Measurements from ENCODE around the gene TAF1C.
A peak's percentile ranks its signal among the peaks of the same experiment; 100 is the strongest.
"Not testable (repeated sequence)": the region's sequence is repeated elsewhere in the genome, so short reads cannot be mapped to it uniquely, and the experiment has no call there.

TAF1C gene

DNA sequence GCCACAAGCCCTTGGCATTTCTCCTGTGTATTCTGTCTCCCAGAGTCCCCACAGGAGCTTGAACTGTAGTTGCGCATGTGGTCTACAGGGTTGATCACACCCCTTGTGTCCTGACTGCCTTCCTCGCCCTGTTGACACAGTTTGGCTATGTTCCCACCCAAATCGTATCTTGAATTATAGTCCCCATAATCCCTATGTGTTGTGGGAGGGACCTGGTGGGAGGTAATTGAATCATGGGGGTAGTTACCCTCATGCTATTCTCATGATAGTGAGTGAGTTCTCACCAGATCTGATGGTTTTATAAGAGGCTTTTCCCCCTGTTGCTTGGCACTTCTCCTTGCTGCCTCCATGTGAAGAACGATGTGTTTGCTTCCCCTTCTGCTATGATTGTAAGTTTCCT is 25.3 kb upstream of the TAF1C start:
- TF ChIP-seq, protein P1, sequence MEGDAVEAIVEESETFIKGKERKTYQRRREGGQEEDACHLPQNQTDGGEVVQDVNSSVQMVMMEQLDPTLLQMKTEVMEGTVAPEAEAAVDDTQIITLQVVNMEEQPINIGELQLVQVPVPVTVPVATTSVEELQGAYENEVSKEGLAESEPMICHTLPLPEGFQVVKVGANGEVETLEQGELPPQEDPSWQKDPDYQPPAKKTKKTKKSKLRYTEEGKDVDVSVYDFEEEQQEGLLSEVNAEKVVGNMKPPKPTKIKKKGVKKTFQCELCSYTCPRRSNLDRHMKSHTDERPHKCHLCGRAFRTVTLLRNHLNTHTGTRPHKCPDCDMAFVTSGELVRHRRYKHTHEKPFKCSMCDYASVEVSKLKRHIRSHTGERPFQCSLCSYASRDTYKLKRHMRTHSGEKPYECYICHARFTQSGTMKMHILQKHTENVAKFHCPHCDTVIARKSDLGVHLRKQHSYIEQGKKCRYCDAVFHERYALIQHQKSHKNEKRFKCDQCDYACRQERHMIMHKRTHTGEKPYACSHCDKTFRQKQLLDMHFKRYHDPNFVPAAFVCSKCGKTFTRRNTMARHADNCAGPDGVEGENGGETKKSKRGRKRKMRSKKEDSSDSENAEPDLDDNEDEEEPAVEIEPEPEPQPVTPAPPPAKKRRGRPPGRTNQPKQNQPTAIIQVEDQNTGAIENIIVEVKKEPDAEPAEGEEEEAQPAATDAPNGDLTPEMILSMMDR (IDR thresholded peaks at IDR 0.05; ENCODE audit: insufficient read depth, low read depth, low read length, missing control alignments), result no peak
- DNase-seq (ENCODE audit: low read depth), result no peak
- no peak overlapping the region for H3K4me3 ChIP-seq (ENCODE audit: low read length)

DNA sequence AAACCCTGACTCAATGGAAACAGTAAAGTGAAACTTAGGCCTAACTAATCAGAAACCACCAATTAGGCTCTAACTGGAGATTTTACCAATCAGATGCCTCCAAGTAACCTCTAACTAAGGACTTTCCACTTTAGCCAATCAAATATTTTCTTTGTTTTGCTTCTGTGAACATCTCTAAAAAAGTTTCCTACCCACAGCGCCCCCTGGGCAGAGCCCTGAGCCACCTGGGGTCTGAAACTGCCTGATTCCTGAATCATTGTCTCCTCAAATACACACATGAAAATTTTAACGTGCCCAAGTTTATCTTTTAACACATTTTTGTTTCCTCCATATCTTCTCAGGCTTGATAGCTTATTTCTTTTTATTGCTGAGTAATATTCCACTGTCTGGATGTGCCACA is 23.1 kb upstream of the TAF1C start:
- DNase-seq (ENCODE audit: low read depth), result no peak
- TF ChIP-seq, protein P1 (IDR thresholded peaks at IDR 0.05; ENCODE audit: insufficient read depth, low read depth, low read length, missing control alignments), result no peak

DNA sequence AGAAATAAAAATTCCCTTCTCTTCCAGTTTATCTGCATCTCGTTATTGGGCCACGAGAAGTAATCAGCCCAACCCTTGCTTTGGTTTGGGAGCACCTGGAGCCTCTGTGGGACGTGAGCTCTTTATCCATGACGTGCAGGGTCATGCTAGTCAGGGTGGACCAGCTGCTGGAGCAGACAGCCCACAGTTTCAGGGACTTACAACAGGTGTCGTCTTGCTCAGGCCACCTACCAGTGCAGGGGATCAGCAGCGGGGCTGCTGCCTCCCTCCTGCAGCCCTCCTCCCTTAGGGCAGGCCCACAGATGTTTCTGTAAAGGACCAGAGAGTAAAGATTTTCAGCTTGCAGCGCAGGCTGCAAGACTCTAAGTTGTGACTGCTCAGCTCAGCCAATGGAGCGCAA is 21.0 kb upstream of the TAF1C start:
- DNase-seq (ENCODE audit: low read depth), result no peak
- TF ChIP-seq, protein P1 (IDR thresholded peaks at IDR 0.05; ENCODE audit: insufficient read depth, low read depth, low read length, missing control alignments), result no peak
- no peak overlapping the region for H3K4me3 ChIP-seq (ENCODE audit: low read length)

More for the DNA sequence above, 23.1 kb upstream of the TAF1C start:
- no peak overlapping the region for H3K4me3 ChIP-seq (ENCODE audit: low read length)

DNA sequence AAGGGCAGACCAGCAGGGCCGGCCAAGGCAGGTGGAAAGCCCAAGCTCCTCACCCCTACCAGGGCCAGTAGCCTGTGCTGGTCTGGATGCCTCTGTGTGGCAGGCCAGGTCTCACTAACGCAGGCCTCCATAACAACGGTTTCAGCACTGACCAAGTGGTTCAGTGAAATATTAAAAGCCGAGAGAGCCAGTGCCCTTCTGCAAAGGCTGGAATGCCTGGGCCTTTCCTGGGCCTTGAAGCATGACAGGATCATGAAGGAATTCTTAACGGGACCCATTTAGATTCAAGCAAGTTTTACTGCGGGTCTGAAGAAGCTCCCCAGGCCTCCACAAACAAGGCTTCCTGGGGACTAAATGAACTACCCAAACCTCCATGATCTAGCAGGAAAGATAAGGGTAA is 20.4 kb upstream of the TAF1C start:
- no peak for DNase-seq (ENCODE audit: low read depth)
- TF ChIP-seq, protein P1 (IDR thresholded peaks at IDR 0.05; ENCODE audit: insufficient read depth, low read depth, low read length, missing control alignments), result no peak
- H3K4me3 ChIP-seq (ENCODE audit: low read length), result no peak overlapping the region

DNA sequence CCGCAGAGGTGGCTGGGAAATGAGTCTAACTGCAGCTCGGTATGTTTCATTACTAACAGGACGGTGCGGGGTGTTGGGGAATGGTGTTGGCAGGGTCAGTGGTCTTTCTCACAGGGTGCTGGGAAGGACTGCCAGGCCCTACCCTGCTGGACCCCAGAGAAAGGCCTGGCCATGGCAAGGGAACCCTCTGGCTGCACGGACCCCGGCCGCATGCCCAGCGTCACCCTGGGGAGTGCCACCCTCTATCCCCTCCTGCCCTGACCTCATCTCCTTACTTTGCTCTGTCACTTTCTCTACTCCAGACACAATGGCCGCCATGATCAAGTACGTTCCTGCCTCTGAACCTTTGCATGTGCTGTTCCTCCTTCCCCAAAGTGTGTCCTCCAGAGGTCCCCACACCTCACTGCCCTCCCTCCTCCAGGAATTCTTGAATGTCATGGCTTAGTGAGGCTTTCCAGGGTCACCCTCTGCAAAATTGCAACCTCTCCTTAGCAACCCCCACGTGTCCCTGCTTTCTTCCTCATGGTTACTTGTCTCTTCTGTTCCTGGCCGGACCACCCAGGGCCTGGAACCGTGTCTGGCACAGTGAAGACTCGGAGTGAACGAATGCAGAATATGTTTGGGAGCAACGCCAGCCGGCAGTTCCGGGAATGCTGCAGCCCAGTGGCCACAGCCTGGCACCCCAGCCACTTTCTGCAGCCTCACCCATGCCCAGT is 19.3 kb upstream of the TAF1C start:
- TF ChIP-seq, protein P1 (IDR thresholded peaks at IDR 0.05; ENCODE audit: insufficient read depth, low read depth, low read length, missing control alignments), result no peak
- H3K4me3 ChIP-seq (ENCODE audit: low read length), result no peak overlapping the region
- no peak for DNase-seq (ENCODE audit: low read depth)

DNA sequence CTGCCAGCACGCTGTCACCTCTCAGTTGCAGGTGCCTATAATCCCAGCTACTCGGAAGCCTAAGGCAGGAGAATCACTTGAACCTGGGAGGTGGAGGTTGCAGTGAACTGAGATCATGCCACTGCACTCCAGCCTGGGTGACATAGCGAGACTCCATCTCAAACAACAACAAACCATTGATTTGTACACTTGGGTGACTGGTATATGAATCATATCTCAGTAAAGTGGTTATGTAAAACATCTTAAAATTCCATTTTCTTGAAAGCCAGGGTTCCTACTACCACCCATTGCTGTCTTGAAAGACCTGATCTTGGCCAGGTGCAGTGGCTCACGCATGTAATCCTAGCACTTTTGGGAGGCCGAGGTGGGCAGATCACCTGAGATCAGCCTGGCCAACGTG is 18.3 kb upstream of the TAF1C start:
- H3K4me3 ChIP-seq (ENCODE audit: low read length), result not testable (repeated sequence)
- peak; percentile 56 for DNase-seq (ENCODE audit: low read depth)

DNA sequence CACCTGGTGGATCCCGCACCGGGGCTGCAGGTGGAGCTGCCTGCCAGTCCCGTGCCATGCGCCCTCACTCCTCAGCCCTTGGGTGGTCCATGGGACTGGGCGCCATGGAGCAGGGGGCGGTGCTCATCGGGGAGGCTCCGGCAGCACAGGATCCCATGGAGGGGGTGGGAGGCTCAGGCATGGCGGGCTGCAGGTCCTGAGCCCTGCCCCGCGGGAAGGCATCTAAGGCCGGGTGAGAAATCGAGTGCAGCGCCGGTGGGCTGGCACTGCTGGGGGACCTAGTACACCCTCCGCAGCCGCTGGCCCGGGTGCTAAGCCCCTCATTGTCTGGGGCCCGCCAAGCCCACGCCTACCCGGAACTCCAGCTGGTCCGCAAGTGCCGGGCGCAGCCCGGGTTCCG is 17.7 kb upstream of the TAF1C start:
- H3K4me3 ChIP-seq (ENCODE audit: low read length); DNase-seq (ENCODE audit: low read depth): not testable (repeated sequence)

DNA sequence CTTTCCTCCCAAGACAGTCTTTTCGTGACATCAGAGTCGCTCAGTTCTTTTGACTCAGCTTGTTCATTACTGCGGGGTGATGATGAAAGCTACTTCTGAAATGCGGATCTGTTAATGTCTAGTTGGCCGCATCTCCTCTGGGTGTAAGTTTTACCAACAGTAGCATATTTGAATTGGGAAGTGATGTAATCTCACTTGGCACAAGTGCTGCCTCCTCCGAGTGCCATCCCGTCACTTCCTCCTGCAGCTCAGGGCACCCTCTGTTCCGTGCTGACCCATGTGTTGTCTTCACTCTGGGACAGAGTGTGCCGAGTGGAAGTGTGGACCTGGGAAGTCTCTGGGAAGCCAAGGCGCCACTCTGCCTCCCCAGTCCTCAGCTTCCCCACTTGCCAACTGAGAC is 13.0 kb upstream of the TAF1C start:
- TF ChIP-seq, protein P1 (IDR thresholded peaks at IDR 0.05; ENCODE audit: insufficient read depth, low read depth, low read length, missing control alignments), result no peak
- peak; percentile 27 for DNase-seq (ENCODE audit: low read depth)
- no peak overlapping the region for H3K4me3 ChIP-seq (ENCODE audit: low read length)

All from epithelial cell of esophagus (primary cell).